Kidney epithelial cell (primary cell): ENCODE results near the gene LIME1. TPM values are rescaled to one million over a fixed set of nuclear protein-coding genes. Genes with fewer than 3 reads are reported as not detected.

Experiments used
- DNase-seq: peaks from one replicate; pipeline ENCODE4 v3.0.0-alpha.2; 2010; ENCODE audit warnings: low read depth
- H3K27me3 ChIP-seq: 2 replicates; pipeline ENCODE4 v1.6.0; 2011; ENCODE audit warnings: low read length; ENCODE audit not compliant: control insufficient read depth, insufficient read depth
- H3K36me3 ChIP-seq: 2 replicates; pipeline ENCODE4 v1.5.1; 2011; ENCODE audit warnings: low read length; ENCODE audit not compliant: control insufficient read depth, insufficient read depth
- H3K4me3 ChIP-seq: 2 replicates; pipeline ENCODE4 v1.5.1; 2011; ENCODE audit warnings: low read depth, mild to moderate bottlenecking, control low read depth, low read length
- total RNA-seq: library from RNA; depleted of rRNA; stranded (reverse); fragments of >200 nt; gene quantifications from 2 replicates; pipeline ENCODE4 v1.2.3, GENCODE V29; 2015
- TF ChIP-seq, protein P1 (sequence below): IDR thresholded peaks from 2 replicates; pipeline ENCODE4 v1.5.1; 2011; ENCODE audit warnings: mild to moderate bottlenecking, moderate library complexity, low read length, control low read depth, inconsistent platforms; ENCODE audit not compliant: insufficient read depth, poor library complexity, severe bottlenecking

Gene LIME1
- total RNA-seq, 1 donor from 2014 or later: 9.4 TPM

DNA sequence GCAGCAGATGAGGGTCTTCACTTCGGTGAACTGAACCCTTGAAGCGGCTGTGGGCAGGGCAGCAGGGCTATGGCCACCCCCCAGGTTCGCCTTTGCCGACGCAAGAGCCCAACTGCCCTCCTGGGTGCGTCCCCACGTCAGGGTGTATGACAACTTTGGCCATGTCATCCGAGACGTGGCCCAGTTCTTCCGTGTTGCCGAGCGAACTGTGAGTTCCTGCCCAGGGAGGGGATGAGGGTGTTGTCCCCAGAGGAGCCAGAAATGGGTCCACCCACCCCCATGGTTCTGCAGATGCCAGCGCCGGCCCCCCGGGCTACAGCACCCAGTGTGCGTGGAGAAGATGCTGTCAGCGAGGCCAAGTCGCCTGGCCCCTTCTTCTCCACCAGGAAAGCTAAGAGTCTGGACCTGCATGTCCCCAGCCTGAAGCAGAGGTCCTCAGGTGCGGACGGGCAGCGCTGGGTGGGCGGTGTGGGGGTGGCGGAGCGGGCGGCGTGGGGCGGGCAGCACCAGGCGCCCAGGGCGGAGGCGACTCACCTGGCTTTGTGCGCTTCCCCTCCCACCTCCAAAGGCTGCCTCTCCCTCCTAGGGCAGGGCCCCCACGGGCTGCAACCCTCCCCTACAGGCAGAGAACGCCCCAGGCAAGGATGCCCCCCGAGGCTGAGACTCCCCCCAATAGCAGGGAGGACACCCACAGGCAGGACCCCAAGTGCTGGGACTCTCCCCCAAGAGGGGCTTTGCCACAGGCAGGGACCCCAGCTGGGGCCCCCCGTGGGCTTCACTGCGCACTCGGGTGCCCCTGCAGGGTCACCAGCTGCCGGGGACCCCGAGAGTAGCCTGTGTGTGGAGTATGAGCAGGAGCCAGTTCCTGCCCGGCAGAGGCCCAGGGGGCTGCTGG, 46.2 kb upstream of the LIME1 start:
- no peak for DNase-seq
- Histone ChIP-seq H3K27me3 (no peaks in the 10 kb centered on the region), H3K36me3 (no peaks in the 10 kb centered on the region), H3K4me3 (no peak overlapping the region)
- TF ChIP-seq, protein P1, sequence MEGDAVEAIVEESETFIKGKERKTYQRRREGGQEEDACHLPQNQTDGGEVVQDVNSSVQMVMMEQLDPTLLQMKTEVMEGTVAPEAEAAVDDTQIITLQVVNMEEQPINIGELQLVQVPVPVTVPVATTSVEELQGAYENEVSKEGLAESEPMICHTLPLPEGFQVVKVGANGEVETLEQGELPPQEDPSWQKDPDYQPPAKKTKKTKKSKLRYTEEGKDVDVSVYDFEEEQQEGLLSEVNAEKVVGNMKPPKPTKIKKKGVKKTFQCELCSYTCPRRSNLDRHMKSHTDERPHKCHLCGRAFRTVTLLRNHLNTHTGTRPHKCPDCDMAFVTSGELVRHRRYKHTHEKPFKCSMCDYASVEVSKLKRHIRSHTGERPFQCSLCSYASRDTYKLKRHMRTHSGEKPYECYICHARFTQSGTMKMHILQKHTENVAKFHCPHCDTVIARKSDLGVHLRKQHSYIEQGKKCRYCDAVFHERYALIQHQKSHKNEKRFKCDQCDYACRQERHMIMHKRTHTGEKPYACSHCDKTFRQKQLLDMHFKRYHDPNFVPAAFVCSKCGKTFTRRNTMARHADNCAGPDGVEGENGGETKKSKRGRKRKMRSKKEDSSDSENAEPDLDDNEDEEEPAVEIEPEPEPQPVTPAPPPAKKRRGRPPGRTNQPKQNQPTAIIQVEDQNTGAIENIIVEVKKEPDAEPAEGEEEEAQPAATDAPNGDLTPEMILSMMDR: no peak

DNA sequence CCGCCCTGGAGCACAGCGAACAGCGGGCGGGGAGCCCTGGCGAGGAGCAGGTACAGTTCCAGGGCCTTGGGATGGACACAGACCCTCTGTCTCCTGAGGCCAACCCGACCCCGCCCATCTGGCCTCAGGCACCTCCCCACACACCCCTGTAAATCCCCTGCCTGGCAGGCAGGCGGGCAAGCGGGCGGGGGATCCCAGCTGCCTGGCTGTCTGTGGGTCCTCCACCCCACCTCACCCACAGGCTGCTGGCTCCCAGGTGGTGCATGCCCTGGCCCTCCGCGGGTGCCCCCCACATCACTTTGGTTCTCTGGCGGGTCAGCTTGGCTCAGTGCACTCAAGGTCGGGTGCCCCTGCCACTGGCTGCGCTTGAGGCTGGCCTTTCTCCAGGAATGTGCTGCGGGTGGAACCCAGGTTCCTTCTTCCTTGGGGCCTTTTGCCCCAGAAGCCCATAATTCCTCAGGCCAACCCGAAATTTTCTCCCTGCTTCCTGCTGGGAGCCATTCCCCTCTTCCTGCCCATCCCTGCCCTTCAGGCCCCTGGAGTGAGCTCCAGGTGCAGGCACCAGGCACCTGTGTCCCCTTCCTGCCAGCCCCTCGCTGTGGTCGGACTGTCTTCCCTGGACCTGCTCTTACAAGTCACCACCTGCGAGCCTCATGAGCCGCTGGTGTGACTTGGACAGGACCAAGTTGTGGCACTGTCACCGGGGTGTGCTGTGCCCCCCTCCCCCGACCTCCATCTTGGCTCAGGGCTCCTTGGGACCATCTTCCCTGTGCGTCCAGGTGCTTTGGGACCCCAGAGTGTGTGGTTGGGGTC, 45.4 kb upstream of the LIME1 start:
- H3K4me3 ChIP-seq: no peak overlapping the region
- TF ChIP-seq, protein P1: no peak
- no peaks in the 10 kb centered on the region for H3K27me3 ChIP-seq
- DNase-seq: no peak
- H3K36me3 ChIP-seq: no peaks in the 10 kb centered on the region

DNA sequence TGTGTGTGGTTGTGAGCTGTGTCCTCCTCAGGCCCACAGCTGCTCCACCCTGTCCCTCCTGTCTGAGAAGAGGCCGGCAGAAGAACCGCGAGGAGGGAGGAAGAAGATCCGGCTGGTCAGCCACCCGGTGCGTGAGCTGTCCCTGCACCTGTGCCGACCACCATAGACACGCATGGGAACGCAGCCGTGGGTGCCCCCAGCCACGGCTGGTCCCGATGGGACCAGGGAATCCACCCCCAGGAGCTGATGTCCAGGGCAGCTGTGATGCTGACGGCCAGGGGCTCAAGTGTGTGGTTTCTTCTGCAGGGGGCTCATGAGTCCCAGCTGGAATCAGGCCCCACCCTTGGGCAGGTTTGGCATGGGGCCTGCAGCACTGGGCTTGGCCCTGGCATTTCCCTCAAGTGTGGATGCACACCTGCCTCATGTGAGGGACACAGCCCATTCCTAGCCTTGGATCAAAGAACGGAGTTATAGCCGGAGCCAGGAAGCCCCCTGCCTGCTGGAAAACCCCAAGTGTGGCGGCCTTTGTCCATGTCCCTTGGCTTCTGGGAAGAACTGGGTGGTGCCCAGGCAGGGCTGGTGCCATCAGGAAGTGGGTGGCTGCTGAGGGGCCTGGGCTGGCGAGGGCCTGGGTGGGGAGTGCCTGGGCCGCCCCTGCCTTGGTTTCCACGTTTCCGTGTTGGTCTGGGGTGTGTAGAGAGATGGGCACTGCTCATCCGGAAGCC, 44.6 kb upstream of the LIME1 start:
- H3K4me3 ChIP-seq: no peak overlapping the region

DNA sequence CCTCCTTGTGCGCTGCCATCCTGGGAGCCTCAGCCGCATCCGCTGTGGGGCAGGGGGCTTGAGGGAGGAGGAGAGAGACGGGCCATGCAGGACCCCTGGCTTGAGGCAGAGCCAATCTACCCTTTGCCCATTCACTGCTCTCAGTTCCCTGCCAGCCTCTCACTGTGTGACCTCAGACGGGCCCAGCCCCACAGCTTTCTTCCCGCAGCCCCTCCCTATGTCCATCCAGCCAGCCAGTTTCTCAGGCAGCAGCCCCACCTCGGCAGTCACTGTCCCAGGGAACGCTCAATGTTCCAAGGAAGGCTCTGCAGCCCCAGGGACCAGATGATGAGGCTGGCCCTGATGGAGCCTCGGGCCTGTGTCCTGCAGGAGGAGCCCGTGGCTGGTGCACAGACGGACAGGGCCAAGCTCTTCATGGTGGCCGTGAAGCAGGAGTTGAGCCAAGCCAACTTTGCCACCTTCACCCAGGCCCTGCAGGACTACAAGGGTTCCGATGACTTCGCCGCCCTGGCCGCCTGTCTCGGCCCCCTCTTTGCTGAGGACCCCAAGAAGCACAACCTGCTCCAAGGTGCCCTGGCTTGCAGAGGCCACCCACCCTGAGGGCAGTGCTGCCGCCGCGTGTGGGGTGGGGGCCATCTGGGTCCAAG, 43.9 kb upstream of the LIME1 start:
- Histone ChIP-seq H3K27me3 (no peaks in the 10 kb centered on the region), H3K36me3 (no peaks in the 10 kb centered on the region), H3K4me3 (no peak overlapping the region)
- TF ChIP-seq, protein P1: no peak
- DNase-seq: no peak

More for the DNA sequence above, 44.6 kb upstream of the LIME1 start:
- TF ChIP-seq, protein P1: no peak
- DNase-seq: no peak
- Histone ChIP-seq H3K27me3 (no peaks in the 10 kb centered on the region), H3K36me3 (no peaks in the 10 kb centered on the region)

DNA sequence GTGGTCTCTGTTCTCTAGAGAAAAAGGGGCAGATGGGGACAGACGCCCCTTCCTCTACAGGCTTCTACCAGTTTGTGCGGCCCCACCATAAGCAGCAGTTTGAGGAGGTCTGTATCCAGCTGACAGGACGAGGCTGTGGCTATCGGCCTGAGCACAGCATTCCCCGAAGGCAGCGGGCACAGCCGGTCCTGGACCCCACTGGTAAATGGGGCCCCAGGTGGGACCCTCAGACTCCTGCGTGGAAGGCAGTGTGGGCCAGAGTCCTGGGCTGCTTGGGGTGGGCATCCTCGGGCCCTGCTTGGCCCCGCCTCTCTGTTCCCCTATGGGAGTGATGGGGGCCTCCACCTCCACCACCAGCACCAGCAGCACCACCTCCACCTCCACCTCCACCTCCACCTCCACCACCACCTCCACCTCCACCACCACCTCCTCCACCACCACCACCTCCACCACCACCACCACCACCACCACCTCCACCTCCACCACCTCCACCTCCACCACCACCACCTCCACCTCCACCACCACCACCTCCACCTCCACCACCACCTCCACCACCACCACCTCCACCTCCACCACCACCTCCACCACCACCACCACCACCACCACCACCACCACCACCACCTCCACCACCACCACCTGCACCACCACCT, 43.3 kb upstream of the LIME1 start:
- no peak overlapping the region for H3K4me3 ChIP-seq
- TF ChIP-seq, protein P1: no peak
- no peaks in the 10 kb centered on the region for H3K36me3 ChIP-seq
- no peak for DNase-seq
- H3K27me3 ChIP-seq: no peaks in the 10 kb centered on the region
